Measurements from ENCODE around the gene ARHGEF7. TPM values are rescaled to one million over a fixed set of nuclear protein-coding genes. Genes with fewer than 3 reads are reported as not detected.

ARHGEF7 gene
- total RNA-seq, 1 experiment from 2014 or later: 17.9 TPM

DNA sequence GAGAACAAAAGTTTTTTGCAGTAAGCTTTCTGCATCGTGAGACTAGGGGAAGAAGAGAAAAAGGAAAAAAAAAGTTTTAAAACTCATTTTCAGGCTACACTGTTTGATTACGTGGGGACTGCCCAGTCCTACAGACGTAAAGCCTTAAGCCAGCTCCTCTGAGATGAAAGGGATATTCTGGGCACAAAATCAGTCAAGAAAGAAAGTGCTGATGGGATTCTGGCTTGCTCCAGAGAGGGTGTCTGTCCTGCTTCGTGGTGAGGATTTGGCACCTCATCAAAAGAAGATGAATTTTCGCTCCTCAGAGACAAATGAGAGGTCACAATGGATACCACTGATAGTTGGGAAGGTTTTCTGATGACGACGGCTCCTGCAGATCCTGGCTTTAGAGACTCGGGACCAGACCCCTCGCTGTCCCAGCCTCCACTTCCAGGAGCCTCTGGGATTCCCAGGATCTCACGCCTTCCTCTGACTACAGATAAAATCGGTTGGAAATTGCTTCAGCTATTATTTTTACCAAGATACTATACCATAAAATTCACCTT, 215.0 kb downstream of the ARHGEF7 start:
- DNase-seq (ENCODE audit: extremely low read depth, low read depth): no peak

DNA sequence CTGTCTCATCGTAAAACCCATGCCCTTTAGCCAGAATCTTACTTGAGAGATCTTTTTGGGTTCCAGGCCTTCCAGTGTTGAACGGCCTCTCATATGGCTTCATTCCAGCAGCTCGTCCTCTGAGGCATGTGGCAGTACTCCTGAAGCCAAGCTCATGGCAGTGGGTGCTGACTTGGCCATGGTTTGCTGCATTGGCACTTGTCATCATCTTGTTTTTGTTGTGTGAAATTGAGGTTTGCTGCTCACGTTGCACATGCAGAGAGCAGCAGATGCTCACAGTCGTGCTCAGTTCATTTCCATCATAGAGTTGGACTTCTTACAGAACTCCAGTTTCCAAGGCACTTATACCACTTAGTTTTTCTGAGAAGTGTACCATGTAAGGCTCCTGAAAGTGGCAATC, 220.2 kb downstream of the ARHGEF7 start:
- DNase-seq (ENCODE audit: extremely low read depth, low read depth): no peak

DNA sequence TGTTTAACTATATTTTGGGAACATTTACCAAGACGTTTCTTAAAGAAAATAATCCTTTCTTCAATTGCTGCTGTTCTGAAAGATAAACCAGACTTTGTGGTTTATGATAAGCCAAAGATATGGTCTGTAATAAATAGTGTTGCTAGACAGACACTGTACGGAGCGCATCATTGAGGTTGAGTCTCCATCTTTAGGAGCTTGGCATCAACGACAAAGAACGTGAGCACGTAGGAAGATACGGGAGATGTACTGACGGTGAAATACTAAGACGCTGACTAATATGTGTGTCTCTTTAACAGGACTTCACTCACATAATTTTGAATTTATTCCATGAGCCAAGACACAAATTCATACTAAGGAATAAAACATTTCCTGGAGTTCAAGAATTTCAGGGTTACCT, 221.6 kb downstream of the ARHGEF7 start:
- DNase-seq (ENCODE audit: extremely low read depth, low read depth): no peak

DNA sequence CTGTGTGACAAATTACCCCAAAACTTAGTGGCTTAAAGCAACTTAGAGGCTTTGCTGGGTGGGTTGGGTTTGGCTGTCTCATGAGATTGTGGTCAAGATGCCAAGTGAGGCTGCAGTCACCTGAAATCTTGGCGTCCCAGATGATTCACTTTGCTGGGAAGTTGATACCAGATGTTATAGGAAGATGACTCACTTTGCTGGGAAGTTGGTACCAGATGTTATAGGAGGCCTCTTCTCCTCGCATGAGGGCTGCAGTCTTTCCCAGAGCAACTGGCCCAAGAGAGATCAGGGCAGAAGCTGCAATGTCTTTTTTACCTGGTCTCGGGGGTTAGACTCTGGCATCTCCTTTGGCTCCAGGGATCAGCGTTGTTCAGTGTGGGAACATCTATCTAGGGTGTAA, 222.1 kb downstream of the ARHGEF7 start:
- no peak for DNase-seq (ENCODE audit: extremely low read depth, low read depth)

DNA sequence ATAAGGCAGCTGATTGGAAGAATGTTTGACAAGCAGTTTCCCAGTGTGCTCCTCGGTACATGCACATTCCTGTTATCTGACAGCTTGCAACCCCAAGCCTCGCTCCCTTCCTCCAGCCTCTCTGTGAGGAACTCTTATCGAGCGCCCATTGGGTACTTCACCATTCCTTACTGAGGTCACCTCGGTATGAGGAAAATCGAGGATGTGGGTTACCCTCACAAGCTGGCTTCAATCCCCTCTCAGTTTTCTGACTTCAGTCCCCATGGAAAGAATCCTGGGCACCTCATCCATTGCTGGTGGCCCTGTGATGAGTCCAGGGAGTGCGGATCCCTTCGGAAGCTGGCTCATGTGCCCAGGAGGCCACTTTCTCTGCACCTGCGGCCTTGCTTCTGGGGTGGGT, 222.6 kb downstream of the ARHGEF7 start:
- DNase-seq (ENCODE audit: extremely low read depth, low read depth): no peak

DNA sequence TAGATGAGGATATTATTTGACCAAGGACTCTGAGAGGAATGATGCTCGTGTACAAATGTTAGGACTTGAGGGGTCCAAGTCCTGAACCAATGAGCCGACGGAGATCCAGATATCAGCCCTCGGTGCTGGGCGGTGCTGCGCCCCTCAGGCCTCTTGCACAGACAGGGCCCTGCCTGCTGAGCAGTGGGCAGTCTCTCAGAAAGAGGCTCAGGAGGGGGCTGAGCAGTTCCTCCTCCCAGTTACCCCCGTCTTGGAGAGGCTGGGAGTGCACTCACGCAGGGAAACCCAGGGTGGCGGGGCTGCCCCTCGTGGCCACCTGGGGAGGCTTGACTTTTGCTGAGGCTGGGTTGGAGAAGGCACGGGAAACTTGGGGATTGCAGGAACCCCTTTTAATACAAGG, 223.7 kb downstream of the ARHGEF7 start:
- no peak for DNase-seq (ENCODE audit: extremely low read depth, low read depth)

DNA sequence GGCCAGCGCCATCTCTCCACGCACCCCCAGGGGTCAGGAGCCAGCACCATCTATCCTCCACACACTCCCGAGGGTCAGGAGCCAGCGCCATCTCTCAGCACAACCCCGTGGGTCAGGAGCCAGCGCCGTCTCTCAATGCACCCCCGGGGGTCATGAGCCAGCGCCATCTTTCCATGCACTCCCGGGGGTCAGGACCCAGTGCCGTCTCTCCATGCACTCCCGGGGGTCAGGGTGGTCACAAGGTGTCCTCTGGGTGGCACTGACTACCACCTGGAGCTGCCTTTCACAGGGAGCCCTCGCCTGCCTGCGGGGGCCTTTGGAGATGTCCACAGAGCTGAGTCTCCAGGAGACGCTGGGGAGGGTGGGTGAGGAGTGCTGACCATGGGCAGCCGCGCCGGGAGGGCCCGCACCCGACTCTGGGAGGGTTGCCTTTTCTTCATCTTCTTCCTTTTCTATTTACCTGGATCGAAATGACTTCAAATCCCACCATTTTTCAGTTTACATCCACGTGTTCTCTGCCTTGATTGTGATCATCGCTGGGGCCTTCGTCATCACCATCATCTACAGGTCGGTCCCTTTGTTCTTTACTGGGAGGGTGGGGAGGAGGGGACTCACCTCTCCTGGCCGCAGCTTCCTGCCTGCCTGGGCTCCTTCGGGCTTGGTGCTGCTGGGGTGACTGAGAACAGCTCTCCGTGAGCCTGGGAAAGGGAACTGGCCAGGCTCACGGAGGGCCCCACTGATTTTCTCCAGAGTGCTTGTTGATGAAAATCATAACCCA, 224.4 kb downstream of the ARHGEF7 start:
- no peak for DNase-seq (ENCODE audit: extremely low read depth, low read depth)

DNA sequence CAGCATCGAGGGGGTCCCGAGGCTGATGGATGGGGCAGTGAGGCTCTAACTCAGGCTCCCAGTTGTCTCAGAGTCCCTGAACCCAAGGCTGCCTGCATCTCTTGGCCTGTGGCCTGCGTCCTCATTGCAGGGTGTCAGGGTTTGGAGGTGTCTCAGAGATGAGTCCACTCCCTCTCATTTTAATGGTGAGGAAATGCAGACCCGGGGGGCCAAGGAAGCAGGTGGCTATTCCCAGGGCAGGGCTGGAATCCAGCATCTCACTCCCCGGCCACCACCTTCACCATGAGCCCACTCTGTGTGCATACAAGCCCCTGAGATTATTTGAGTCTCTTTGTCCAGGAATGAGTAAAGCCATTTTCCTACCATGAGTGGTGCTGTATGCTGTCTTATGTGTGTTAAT, 226.8 kb downstream of the ARHGEF7 start:
- no peak for DNase-seq (ENCODE audit: extremely low read depth, low read depth)

DNA sequence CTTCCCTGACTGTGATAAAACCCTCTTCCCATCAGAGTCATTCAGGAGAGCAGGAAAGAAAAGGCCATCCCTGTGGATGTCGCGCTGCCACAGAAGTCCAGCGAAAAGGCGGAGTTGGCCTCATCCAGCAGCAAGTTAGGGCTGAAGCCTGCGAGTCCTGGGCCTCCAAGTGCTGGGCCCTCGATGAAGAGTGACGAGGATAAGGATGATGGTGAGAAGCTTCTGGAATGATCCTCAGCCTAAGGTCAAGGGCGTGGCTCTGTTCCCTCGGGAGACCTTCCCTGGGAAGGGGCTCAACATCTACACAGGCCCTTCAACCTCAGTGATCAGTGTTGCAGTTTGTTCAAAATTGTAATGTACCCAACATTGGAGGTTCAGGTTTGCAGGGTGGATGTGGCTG, 227.6 kb downstream of the ARHGEF7 start:
- DNase-seq (ENCODE audit: extremely low read depth, low read depth): no peak

DNA sequence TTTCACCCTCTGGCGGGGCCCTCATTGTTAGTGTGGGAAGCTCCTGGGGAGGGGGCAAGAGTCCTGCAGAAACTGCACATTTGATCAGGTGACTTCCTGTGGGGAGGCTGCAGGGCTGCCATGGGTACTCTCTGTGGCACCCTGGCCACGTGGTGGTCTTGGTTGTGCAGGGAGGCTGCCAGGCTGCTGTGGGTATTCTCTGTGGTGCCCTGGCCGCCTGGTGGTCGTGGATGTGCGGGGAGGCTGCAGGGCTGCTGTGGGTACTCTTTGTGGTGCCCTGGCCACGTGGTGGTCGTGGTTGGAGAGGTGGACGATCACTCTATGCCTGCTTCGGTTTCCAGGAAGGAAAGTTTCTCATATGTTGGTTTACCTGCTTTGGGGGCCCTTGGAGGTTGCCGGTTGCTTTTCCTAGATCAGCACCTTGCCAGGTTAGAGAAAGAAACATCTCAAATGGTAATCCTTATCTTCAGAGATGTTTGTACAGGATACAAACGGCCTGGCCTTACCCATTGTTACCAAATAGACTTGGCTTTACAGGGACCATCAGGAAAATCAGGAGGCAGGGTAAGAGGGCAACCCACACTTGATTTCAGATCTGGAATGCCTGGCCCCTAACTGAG, 228.2 kb downstream of the ARHGEF7 start:
- DNase-seq (ENCODE audit: extremely low read depth, low read depth): no peak

DNA sequence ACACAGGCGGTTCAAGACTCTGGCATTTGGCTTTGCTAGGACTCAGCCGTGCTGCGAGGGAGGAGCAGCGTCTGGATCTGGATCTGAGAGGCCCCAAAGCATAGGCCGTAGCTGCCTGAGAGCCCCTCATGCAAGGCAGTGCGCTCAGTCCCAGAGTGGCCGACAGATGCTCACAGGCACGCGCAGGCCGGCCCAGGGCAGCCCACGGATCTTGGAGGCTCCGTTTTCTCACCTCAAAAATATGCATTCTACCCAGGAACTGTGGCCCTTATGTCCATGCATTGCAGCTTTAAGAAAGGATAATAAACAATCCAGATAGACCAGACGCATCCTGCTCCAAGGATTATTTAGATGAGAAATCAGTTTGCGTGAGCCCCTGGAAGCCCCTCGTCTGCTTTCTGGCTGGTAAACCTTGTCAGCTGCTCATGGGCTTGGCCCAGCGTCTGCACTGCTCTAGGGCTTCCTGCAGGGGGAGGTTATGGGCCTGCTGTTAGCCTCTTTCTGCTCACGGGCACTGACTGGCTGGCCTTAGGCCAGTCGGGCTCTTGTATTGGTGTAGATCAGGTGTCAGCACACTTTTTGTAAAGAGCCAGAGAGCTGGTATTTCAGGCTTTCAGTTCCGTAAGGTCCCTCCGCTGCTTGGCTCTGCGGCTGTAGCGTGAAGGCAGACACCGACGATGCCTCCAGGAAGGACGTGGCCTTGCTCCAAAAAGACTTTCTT, 229.5 kb downstream of the ARHGEF7 start:
- no peak for DNase-seq (ENCODE audit: extremely low read depth, low read depth)

DNA sequence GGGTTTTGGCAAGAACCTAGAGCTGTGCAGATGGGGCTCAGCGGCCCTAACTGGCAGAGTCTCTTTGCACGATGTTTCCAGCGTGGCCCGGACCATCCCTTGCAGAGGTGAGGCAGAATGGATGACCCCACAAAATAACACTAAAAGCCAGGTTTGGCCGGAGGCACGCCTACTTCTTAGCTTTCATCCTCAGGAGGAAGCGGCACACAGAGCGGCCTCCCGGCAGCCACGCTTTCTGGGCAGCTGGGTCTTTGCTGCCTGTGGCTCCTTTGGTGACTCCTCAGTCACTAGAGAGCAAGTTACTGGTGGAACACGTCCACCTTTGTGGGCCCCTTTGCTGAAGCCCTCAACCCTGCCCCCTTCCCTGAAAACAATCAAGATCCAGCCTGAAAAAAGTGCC, 230.6 kb downstream of the ARHGEF7 start:
- no peak for DNase-seq (ENCODE audit: extremely low read depth, low read depth)

DNA sequence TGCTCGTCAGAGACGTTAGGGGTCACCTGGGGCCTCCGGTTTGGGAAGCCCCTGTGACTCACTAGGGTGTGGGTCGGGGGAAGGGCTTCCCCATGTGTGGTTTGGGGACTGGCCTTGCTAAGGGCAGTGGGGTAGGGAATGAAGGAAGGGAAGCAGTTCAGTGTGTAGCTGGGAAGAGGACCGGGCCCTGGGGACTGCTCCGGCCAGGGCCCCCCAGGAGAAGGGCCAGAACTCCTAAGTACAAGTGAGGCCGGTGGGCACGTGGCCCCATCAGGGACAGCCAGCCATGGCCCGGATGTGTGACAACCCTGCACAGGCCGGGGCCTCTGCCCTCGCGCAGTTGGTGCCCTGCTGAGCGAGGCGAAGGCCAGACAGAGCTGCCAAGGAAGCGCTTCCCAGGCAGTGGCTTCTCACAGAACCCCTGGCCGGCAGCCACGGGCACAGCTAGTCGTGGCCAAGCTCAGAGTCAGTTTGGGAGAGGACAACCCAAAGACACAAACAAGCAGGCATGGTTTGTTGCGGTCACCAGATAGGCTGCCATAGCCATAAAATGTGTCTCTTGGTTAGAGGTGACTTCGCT, 231.1 kb downstream of the ARHGEF7 start:
- DNase-seq (ENCODE audit: extremely low read depth, low read depth): no peak

DNA sequence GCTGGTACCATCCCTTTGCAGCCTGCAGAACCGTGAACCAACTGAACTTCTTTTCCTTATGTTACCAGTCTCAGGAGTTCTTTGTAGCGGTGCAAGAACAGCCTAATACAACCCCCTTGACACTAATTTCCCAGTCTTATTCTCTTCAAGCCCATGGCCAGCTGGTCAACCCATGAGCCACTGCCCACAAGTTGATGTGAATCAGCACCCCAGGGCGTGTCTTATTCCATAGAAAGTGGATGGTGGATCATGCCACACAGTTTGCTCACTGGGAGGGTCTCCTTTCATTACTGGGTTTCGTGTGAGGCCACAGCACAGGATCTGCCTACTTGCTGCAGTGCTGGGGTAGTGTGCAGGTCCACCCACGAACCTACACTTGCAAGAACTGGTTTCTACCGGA, 232.3 kb downstream of the ARHGEF7 start:
- DNase-seq (ENCODE audit: extremely low read depth, low read depth): no peak

DNA sequence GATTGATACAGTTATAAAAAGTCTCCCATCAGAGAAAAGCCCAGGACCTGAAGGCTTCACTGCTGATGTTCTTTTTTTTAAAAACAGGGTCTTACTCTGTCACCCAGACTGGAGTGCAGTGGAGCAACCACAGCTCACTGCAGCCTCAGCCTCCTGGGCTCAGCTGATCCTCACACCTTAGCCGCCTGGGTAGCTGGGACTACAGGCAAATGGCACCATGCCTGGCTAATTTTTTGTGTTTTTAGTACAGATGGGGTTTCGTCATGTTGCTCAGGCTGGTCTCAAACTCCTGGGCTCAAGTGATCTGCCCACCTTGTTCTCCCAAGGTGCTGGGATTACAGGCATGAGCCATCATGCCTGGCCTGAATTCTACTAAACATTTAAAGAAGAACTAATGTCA, 238.4 kb downstream of the ARHGEF7 start:
- DNase-seq (ENCODE audit: extremely low read depth, low read depth): no peak

DNA sequence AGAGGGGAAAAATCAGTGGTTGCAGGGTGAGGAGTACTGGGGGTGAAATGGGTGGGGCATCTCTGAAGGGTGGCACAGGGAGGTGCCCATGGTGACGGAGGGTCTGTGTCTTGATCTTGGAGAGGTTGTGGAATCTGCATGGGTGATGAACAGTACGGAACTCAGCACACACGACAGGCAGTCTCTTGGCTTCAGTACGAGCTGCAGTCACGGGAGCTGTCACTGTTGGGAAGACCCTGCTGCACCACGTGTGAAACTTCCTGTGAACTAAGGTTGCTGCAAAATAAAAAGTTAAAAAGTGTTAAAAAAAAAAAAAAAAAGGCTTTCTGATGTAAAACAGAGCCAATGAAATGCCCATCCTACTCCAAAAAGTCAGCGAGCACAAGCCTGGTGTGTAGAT, 239.7 kb downstream of the ARHGEF7 start:
- no peak for DNase-seq (ENCODE audit: extremely low read depth, low read depth)

Other genes starting within 250 kb of the ARHGEF7 start
- 42.1 and 51.5 TPM in 2 replicates for gene ANKRD10, start 200.2 kb upstream of the ARHGEF7 start, total RNA-seq (2014; rRNA removed; shearing (Covaris generic))
- not detected in 2 replicates for gene TEX29, start 205.3 kb downstream of the ARHGEF7 start, total RNA-seq (2014; rRNA removed; shearing (Covaris generic))